ENCODE measurements around the gene NCL. TPM values are rescaled to one million over a fixed set of nuclear protein-coding genes. Genes with fewer than 3 reads are reported as not detected.

Gene NCL
- total and polyA plus RNA-seq, 2 of the 13 experiments (the other 11 are each of a cell fraction or from before 2014, with no cell fraction given), result 105 to 779 TPM

GRCh38 chr2:231463698-231464575 lies at the start of gene NCL (continued):
- TF ChIP-seq FOXO4 (CRISPR knock-in tag; conservative IDR thresholded peaks at IDR 0.05) (peak; percentile 98; the same call in 1 of the 2 replicates), SMAD1 (CRISPR knock-in tag; IDR thresholded peaks at IDR 0.05; ENCODE audit: borderline replicate concordance, low read depth) (peak; percentile 19; the same call in 1 of the 2 replicates), ZBTB7A (CRISPR knock-in tag; IDR thresholded peaks at IDR 0.05) (peak; percentile 86), ZNF558 (CRISPR knock-in tag; IDR thresholded peaks at IDR 0.05; ENCODE audit: borderline replicate concordance) (peak; percentile 99), NPAS2 (CRISPR knock-in tag; IDR thresholded peaks at IDR 0.05; ENCODE audit: borderline replicate concordance) (no peak), ZNF260 (CRISPR knock-in tag; IDR thresholded peaks at IDR 0.05; ENCODE audit: borderline replicate concordance, low read depth) (no peak), KDM2A (CRISPR knock-in tag; IDR thresholded peaks at IDR 0.05; ENCODE audit: borderline replicate concordance, low read depth) (peak; percentile 97), ZNF264 (CRISPR knock-in tag; IDR thresholded peaks at IDR 0.05) (peak; percentile 71), ELF1 (CRISPR knock-in tag; IDR thresholded peaks at IDR 0.05) (no peak; the same call in none of the 2 replicates), ZNF883 (CRISPR knock-in tag; IDR thresholded peaks at IDR 0.05; ENCODE audit: not compliant biosample characterization) (peak; percentile 98), TIGD3 (CRISPR knock-in tag; IDR thresholded peaks at IDR 0.05; ENCODE audit: borderline replicate concordance) (peak; percentile 84; the same call in 1 of the 2 replicates), SYNCRIP (IDR thresholded peaks at IDR 0.05; ENCODE audit: insufficient read depth, low read depth, low read length) (no peak), ZNF644 (CRISPR knock-in tag; IDR thresholded peaks at IDR 0.05; ENCODE audit: low read depth) (no peak), ZNF766 (CRISPR knock-in tag; IDR thresholded peaks at IDR 0.05; ENCODE audit: borderline replicate concordance) (peak; percentile 13; the same call in 1 of the 2 replicates), KLF11 (CRISPR knock-in tag; IDR thresholded peaks at IDR 0.05) (peak; percentile 91), ZIK1 (CRISPR knock-in tag; IDR thresholded peaks at IDR 0.05; ENCODE audit: borderline replicate concordance, low read depth) (peak; percentile 85), CC2D1A (CRISPR knock-in tag; IDR thresholded peaks at IDR 0.05) (peak; percentile 93; the same call in 1 of the 2 replicates)
- TF ChIP-seq, protein P1, sequence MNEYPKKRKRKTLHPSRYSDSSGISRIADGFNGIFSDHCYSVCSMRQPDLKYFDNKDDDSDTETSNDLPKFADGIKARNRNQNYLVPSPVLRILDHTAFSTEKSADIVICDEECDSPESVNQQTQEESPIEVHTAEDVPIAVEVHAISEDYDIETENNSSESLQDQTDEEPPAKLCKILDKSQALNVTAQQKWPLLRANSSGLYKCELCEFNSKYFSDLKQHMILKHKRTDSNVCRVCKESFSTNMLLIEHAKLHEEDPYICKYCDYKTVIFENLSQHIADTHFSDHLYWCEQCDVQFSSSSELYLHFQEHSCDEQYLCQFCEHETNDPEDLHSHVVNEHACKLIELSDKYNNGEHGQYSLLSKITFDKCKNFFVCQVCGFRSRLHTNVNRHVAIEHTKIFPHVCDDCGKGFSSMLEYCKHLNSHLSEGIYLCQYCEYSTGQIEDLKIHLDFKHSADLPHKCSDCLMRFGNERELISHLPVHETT (CRISPR knock-in tag; conservative IDR thresholded peaks at IDR 0.05), result peak; percentile 85
- TF ChIP-seq, protein P2, sequence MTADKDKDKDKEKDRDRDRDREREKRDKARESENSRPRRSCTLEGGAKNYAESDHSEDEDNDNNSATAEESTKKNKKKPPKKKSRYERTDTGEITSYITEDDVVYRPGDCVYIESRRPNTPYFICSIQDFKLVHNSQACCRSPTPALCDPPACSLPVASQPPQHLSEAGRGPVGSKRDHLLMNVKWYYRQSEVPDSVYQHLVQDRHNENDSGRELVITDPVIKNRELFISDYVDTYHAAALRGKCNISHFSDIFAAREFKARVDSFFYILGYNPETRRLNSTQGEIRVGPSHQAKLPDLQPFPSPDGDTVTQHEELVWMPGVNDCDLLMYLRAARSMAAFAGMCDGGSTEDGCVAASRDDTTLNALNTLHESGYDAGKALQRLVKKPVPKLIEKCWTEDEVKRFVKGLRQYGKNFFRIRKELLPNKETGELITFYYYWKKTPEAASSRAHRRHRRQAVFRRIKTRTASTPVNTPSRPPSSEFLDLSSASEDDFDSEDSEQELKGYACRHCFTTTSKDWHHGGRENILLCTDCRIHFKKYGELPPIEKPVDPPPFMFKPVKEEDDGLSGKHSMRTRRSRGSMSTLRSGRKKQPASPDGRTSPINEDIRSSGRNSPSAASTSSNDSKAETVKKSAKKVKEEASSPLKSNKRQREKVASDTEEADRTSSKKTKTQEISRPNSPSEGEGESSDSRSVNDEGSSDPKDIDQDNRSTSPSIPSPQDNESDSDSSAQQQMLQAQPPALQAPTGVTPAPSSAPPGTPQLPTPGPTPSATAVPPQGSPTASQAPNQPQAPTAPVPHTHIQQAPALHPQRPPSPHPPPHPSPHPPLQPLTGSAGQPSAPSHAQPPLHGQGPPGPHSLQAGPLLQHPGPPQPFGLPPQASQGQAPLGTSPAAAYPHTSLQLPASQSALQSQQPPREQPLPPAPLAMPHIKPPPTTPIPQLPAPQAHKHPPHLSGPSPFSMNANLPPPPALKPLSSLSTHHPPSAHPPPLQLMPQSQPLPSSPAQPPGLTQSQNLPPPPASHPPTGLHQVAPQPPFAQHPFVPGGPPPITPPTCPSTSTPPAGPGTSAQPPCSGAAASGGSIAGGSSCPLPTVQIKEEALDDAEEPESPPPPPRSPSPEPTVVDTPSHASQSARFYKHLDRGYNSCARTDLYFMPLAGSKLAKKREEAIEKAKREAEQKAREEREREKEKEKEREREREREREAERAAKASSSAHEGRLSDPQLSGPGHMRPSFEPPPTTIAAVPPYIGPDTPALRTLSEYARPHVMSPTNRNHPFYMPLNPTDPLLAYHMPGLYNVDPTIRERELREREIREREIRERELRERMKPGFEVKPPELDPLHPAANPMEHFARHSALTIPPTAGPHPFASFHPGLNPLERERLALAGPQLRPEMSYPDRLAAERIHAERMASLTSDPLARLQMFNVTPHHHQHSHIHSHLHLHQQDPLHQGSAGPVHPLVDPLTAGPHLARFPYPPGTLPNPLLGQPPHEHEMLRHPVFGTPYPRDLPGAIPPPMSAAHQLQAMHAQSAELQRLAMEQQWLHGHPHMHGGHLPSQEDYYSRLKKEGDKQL (CRISPR knock-in tag; IDR thresholded peaks at IDR 0.05; ENCODE audit: low read depth), result peak; percentile 57; the same call in 1 of the 2 replicates

All from HepG2 (cell line).